WTC11 (cell line): ENCODE data around the gene WDR48. TPM values are rescaled to one million over a fixed set of nuclear protein-coding genes. Genes with fewer than 3 reads are reported as not detected.
A peak's percentile ranks its signal among the peaks of the same experiment; 100 is the strongest.

Source experiments
- ATAC-seq: fragments of 200-7000 bp; cut with Tn5 transposase; 2 replicates; pipeline ENCODE4 v1.10.0; 2021; ENCODE audit warnings: mild to moderate bottlenecking, moderate library complexity
- CTCF ChIA-PET: fragments of 300-600 bp; sonication (Branson Sonifier 250); formaldehyde crosslinking; loops from one replicate; lab custom pipeline; 2021; ENCODE audit warnings: antibody characterized with exemption; lab: Charles Lee
- POLR2A ChIA-PET: fragments of 350-600 bp; sonication (Branson Sonifier 250); formaldehyde crosslinking; loops from one replicate; lab custom pipeline; 2021; ENCODE audit warnings: antibody characterized with exemption; lab: Charles Lee
- DNase-seq: peaks from one replicate; pipeline ENCODE4 v3.0.0; 2021; ENCODE audit warnings: low spot score
- H3K27ac Mint-ChIP-seq: 2 replicates; pipeline ENCODE4 v1.8.0; 2021; ENCODE audit warnings: mixed read lengths
- H3K27me3 Mint-ChIP-seq: 2 replicates; pipeline ENCODE4 v1.8.0; 2021; ENCODE audit warnings: low read depth, mild to moderate bottlenecking, moderate library complexity, mixed read lengths
- H3K36me3 Mint-ChIP-seq: 2 replicates; pipeline ENCODE4 v1.8.0; 2021; ENCODE audit warnings: mixed read lengths
- H3K4me1 Mint-ChIP-seq: 2 replicates; pipeline ENCODE4 v1.8.0; 2022; ENCODE audit warnings: mixed read lengths
- H3K4me3 Mint-ChIP-seq: 2 replicates; pipeline ENCODE4 v1.8.0; 2021; ENCODE audit warnings: mild to moderate bottlenecking, moderate library complexity, mixed read lengths
- H3K9me3 Mint-ChIP-seq: 2 replicates; pipeline ENCODE4 v1.8.0; 2021; ENCODE audit warnings: mixed read lengths
- ATF1 ChIP-seq: sonication (generic); formaldehyde crosslinking; IDR thresholded peaks from 2 replicates; pipeline ENCODE4 v1.8.1; 2023; ENCODE audit warnings: mild to moderate bottlenecking, moderate library complexity, missing genetic modification reagents
- CREM ChIP-seq: sonication (generic); formaldehyde crosslinking; IDR thresholded peaks from 2 replicates; pipeline ENCODE4 v1.8.1; 2022; ENCODE audit warnings: mild to moderate bottlenecking, missing genetic modification reagents, moderate library complexity
- EMX1 ChIP-seq: fragments of 250-450 bp; sonication (Bioruptor Pico); IDR thresholded peaks from 2 replicates; pipeline ENCODE4 v1.8.0; 2021; ENCODE audit warnings: mild to moderate bottlenecking
- ESRRA ChIP-seq: sonication (generic); formaldehyde crosslinking; IDR thresholded peaks from 2 replicates; pipeline ENCODE4 v1.8.1; 2022; ENCODE audit warnings: mild to moderate bottlenecking, missing genetic modification reagents, borderline replicate concordance
- JAZF1 ChIP-seq: fragments of 250-450 bp; sonication (Bioruptor Pico); IDR thresholded peaks from 2 replicates; pipeline ENCODE4 v1.9.0; 2021; ENCODE audit warnings: moderate library complexity, mild to moderate bottlenecking, inconsistent platforms
- JUN ChIP-seq: sonication (generic); formaldehyde crosslinking; IDR thresholded peaks from 2 replicates; pipeline ENCODE4 v1.8.0; 2023; ENCODE audit warnings: mild to moderate bottlenecking, missing genetic modification reagents
- MYBL2 ChIP-seq: sonication (generic); formaldehyde crosslinking; IDR thresholded peaks from 2 replicates; pipeline ENCODE4 v1.8.1; 2023; ENCODE audit warnings: mild to moderate bottlenecking, moderate library complexity, missing genetic modification reagents
- NFE2L1 ChIP-seq: sonication (generic); formaldehyde crosslinking; IDR thresholded peaks from 2 replicates; pipeline ENCODE4 v1.8.1; 2023; ENCODE audit warnings: missing genetic modification reagents
- NR1H2 ChIP-seq: sonication (generic); formaldehyde crosslinking; IDR thresholded peaks from 2 replicates; pipeline ENCODE4 v1.9.0; 2021; ENCODE audit warnings: mild to moderate bottlenecking, moderate library complexity, missing genetic modification reagents
- SMAD3 ChIP-seq: sonication (generic); formaldehyde crosslinking; IDR thresholded peaks from 2 replicates; pipeline ENCODE4 v1.8.0; 2022; ENCODE audit warnings: missing genetic modification reagents, mild to moderate bottlenecking, borderline replicate concordance
- TEAD4 ChIP-seq: sonication (generic); formaldehyde crosslinking; IDR thresholded peaks from 2 replicates; pipeline ENCODE4 v1.8.0; 2022; ENCODE audit warnings: mild to moderate bottlenecking, missing genetic modification reagents
- ZNF121 ChIP-seq: sonication (generic); formaldehyde crosslinking; IDR thresholded peaks from 2 replicates; pipeline ENCODE4 v1.8.0; 2023; ENCODE audit warnings: missing genetic modification reagents
- ZNF281 ChIP-seq: sonication (generic); formaldehyde crosslinking; IDR thresholded peaks from 2 replicates; pipeline ENCODE4 v1.8.0; 2023; ENCODE audit warnings: mild to moderate bottlenecking, missing genetic modification reagents
- total RNA-seq: library from RNA; stranded (reverse); gene quantifications from 3 replicates; pipeline ENCODE4 v1.2.3, GENCODE V29; 2021
- TF ChIP-seq, protein P1 (sequence below): sonication (generic); formaldehyde crosslinking; IDR thresholded peaks from 2 replicates; pipeline ENCODE4 v1.8.0; 2022; ENCODE audit warnings: missing genetic modification reagents
- TF ChIP-seq, protein P2 (sequence below): fragments of 250-450 bp; sonication (Bioruptor Pico); IDR thresholded peaks from 2 replicates; pipeline ENCODE4 v1.8.0; 2021; ENCODE audit warnings: mild to moderate bottlenecking
- TF ChIP-seq, protein P3 (sequence below): sonication (generic); formaldehyde crosslinking; IDR thresholded peaks from 2 replicates; pipeline ENCODE4 v1.8.0; 2023; ENCODE audit warnings: missing genetic modification reagents, mild to moderate bottlenecking, borderline replicate concordance
- TF ChIP-seq, protein P4 (sequence below): sonication (generic); formaldehyde crosslinking; IDR thresholded peaks from 2 replicates; pipeline ENCODE4 v1.8.1; 2022; ENCODE audit warnings: low read depth, missing genetic modification reagents, borderline replicate concordance
- TF ChIP-seq, protein P5 (sequence below): sonication (generic); formaldehyde crosslinking; IDR thresholded peaks from 2 replicates; pipeline ENCODE4 v1.8.1; 2022; ENCODE audit warnings: low read depth, mild to moderate bottlenecking, moderate library complexity, missing genetic modification reagents, borderline replicate concordance

The WDR48 gene
- total RNA-seq, 1 experiment from 2014 or later = 40.9 TPM

DNA sequence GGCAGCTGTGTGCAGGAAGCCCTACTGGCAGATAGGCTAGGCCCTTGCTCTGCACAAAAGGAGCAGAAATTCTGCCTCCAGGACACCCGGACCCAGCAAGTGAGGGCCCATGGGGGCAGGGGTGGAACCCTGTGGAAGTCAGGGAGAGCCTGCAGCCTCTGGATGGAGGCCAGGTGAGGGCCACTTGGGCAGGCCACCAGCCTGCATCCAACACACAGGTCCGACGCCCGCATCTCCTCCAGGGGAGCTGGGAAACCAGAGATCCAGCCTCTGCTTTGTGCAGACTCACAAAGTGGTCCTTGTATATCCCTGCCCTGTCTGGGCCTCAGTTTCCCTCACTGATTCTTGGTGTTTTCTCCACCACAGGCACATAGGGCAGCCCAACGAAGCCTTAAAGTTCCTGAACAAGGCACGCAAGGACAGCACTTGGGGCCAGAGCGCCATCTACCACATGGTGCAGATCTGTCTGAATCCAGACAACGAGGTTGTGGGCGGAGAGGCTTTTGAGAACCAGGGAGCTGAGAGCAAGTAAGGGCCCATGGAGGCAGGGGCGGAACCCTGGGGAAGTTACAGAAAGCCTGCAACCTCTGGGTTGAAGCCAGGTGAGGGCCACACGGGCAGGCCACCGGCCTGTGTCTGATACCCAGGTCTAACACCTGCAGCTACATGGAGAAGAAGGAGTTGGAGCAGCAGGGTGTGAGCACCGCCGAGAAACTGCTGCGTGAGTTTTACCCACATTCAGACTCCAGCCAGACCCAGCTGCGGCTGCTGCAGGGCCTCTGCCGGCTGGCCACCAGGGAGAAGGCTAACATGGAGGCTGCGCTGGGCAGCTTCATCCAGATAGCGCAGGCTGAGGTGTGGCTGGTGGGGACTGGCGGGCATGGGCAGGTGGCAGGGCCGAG is 85.0 kb downstream of the WDR48 start (continued):
- TF ChIP-seq ZNF281 (CRISPR knock-in tag) (no peak), MYBL2 (CRISPR knock-in tag) (no peak), ESRRA (CRISPR knock-in tag) (no peak), JAZF1 (CRISPR knock-in tag) (no peak), NFE2L1 (no peak)
- TF ChIP-seq, protein P1, sequence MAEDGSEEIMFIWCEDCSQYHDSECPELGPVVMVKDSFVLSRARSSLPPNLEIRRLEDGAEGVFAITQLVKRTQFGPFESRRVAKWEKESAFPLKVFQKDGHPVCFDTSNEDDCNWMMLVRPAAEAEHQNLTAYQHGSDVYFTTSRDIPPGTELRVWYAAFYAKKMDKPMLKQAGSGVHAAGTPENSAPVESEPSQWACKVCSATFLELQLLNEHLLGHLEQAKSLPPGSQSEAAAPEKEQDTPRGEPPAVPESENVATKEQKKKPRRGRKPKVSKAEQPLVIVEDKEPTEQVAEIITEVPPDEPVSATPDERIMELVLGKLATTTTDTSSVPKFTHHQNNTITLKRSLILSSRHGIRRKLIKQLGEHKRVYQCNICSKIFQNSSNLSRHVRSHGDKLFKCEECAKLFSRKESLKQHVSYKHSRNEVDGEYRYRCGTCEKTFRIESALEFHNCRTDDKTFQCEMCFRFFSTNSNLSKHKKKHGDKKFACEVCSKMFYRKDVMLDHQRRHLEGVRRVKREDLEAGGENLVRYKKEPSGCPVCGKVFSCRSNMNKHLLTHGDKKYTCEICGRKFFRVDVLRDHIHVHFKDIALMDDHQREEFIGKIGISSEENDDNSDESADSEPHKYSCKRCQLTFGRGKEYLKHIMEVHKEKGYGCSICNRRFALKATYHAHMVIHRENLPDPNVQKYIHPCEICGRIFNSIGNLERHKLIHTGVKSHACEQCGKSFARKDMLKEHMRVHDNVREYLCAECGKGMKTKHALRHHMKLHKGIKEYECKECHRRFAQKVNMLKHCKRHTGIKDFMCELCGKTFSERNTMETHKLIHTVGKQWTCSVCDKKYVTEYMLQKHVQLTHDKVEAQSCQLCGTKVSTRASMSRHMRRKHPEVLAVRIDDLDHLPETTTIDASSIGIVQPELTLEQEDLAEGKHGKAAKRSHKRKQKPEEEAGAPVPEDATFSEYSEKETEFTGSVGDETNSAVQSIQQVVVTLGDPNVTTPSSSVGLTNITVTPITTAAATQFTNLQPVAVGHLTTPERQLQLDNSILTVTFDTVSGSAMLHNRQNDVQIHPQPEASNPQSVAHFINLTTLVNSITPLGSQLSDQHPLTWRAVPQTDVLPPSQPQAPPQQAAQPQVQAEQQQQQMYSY (CRISPR knock-in tag) = no peak
- TF ChIP-seq, protein P2, sequence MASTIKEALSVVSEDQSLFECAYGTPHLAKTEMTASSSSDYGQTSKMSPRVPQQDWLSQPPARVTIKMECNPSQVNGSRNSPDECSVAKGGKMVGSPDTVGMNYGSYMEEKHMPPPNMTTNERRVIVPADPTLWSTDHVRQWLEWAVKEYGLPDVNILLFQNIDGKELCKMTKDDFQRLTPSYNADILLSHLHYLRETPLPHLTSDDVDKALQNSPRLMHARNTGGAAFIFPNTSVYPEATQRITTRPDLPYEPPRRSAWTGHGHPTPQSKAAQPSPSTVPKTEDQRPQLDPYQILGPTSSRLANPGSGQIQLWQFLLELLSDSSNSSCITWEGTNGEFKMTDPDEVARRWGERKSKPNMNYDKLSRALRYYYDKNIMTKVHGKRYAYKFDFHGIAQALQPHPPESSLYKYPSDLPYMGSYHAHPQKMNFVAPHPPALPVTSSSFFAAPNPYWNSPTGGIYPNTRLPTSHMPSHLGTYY (CRISPR knock-in tag) = no peak

DNA sequence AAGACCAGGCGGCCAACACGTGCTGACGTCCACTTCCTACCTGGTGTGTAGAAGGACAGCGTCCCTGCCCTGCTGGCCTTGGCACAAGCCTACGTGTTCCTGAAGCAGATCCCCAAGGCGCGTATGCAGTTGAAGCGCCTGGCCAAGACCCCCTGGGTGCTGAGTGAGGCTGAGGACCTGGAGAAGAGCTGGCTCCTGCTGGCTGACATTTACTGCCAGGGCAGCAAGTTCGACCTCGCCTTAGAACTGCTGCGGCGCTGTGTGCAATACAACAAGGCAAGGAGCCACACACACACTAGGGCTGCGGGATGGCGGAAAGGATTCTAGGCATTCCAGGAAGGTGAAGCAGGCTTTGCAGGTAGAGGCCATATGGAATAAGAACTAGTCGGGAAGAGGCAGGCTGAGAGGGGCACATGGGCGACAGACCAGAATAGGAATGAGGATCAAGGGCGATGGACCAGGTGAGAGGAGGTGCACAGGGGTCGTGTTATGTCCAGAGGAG is 85.7 kb downstream of the WDR48 start:
- H3K27ac Mint-ChIP-seq = peak overlapping the region; percentile 52; the same call in 1 of the 2 replicates
- H3K36me3 Mint-ChIP-seq = peaks cover 3% of the 10 kb centered on the region
- ATAC-seq = no peak
- DNase-seq = no peak
- ChIA-PET POLR2A (no interaction called here), CTCF (interaction anchor here (0.9 to 2.2 kb wide), 4 partner anchors 12 to 151 kb away, joined by 3 to 15 read pairs (median 4); no protein-coding TSS in a partner anchor)
- H3K9me3 Mint-ChIP-seq = no peaks in the 10 kb centered on the region
- H3K4me3 Mint-ChIP-seq = no peak overlapping the region
- no peaks in the 10 kb centered on the region for H3K27me3 Mint-ChIP-seq
- peaks cover 5% of the 10 kb centered on the region for H3K4me1 Mint-ChIP-seq
- no peak for TF ChIP-seq JUN (CRISPR knock-in tag)
- TF ChIP-seq, protein P3, sequence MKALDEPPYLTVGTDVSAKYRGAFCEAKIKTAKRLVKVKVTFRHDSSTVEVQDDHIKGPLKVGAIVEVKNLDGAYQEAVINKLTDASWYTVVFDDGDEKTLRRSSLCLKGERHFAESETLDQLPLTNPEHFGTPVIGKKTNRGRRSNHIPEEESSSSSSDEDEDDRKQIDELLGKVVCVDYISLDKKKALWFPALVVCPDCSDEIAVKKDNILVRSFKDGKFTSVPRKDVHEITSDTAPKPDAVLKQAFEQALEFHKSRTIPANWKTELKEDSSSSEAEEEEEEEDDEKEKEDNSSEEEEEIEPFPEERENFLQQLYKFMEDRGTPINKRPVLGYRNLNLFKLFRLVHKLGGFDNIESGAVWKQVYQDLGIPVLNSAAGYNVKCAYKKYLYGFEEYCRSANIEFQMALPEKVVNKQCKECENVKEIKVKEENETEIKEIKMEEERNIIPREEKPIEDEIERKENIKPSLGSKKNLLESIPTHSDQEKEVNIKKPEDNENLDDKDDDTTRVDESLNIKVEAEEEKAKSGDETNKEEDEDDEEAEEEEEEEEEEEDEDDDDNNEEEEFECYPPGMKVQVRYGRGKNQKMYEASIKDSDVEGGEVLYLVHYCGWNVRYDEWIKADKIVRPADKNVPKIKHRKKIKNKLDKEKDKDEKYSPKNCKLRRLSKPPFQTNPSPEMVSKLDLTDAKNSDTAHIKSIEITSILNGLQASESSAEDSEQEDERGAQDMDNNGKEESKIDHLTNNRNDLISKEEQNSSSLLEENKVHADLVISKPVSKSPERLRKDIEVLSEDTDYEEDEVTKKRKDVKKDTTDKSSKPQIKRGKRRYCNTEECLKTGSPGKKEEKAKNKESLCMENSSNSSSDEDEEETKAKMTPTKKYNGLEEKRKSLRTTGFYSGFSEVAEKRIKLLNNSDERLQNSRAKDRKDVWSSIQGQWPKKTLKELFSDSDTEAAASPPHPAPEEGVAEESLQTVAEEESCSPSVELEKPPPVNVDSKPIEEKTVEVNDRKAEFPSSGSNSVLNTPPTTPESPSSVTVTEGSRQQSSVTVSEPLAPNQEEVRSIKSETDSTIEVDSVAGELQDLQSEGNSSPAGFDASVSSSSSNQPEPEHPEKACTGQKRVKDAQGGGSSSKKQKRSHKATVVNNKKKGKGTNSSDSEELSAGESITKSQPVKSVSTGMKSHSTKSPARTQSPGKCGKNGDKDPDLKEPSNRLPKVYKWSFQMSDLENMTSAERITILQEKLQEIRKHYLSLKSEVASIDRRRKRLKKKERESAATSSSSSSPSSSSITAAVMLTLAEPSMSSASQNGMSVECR (CRISPR knock-in tag) = no peak
- TF ChIP-seq CREM = no peak
- TF ChIP-seq ZNF121 (CRISPR knock-in tag) = no peak
- no peak for TF ChIP-seq EMX1 (CRISPR knock-in tag)
- TF ChIP-seq, protein P4, sequence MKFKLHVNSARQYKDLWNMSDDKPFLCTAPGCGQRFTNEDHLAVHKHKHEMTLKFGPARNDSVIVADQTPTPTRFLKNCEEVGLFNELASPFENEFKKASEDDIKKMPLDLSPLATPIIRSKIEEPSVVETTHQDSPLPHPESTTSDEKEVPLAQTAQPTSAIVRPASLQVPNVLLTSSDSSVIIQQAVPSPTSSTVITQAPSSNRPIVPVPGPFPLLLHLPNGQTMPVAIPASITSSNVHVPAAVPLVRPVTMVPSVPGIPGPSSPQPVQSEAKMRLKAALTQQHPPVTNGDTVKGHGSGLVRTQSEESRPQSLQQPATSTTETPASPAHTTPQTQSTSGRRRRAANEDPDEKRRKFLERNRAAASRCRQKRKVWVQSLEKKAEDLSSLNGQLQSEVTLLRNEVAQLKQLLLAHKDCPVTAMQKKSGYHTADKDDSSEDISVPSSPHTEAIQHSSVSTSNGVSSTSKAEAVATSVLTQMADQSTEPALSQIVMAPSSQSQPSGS (CRISPR knock-in tag) = no peak
- TF ChIP-seq, protein P5, sequence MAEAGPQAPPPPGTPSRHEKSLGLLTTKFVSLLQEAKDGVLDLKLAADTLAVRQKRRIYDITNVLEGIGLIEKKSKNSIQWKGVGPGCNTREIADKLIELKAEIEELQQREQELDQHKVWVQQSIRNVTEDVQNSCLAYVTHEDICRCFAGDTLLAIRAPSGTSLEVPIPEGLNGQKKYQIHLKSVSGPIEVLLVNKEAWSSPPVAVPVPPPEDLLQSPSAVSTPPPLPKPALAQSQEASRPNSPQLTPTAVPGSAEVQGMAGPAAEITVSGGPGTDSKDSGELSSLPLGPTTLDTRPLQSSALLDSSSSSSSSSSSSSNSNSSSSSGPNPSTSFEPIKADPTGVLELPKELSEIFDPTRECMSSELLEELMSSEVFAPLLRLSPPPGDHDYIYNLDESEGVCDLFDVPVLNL (CRISPR knock-in tag) = no peak
- no peak for TF ChIP-seq ATF1 (CRISPR knock-in tag)
- no peak for TF ChIP-seq NR1H2 (CRISPR knock-in tag)
- no peak for TF ChIP-seq TEAD4 (CRISPR knock-in tag)
- TF ChIP-seq SMAD3 (CRISPR knock-in tag) = no peak
